Keratinocyte (primary cell): ENCODE data around the gene WARS2. TPM values are rescaled to one million over a fixed set of nuclear protein-coding genes. Genes with fewer than 3 reads are reported as not detected.

Experiments
- DNase-seq: peaks from one replicate; pipeline ENCODE4 v3.0.0-alpha.2; 2011; ENCODE audit warnings: low read depth, missing footprints, low spot score
- FAIRE-seq: peaks from 2 replicates; lab custom pipeline; 2011; peaks lifted over from hg19 to GRCh38; lab: Jason Lieb, UNC
- H2AFZ ChIP-seq: 2 replicates; pipeline ENCODE4 v1.6.0; 2012; ENCODE audit warnings: low read length, control low read depth, inconsistent platforms; ENCODE audit not compliant: control insufficient read depth
- H3K27ac ChIP-seq: 2 replicates; pipeline ENCODE4 v1.5.1; 2011; ENCODE audit warnings: low read length; ENCODE audit not compliant: control insufficient read depth, insufficient read depth
- H3K27me3 ChIP-seq: 3 replicates; pipeline ENCODE4 v1.6.0; 2011; ENCODE audit warnings: low read length; ENCODE audit not compliant: control insufficient read depth, insufficient read depth; ENCODE audit errors: extremely low read depth
- H3K36me3 ChIP-seq, 2 experiments: 2 replicates in 1 of 2; 3 replicates in 1 of 2; pipeline ENCODE4 v1.5.1; 2011; ENCODE audit warnings: low read length in 2 of 2, mild to moderate bottlenecking in 1 of 2; ENCODE audit not compliant: control insufficient read depth in 2 of 2, insufficient read depth in 2 of 2; ENCODE audit errors: extremely low read depth in 1 of 2
- H3K4me1 ChIP-seq: 3 replicates; pipeline ENCODE4 v1.5.1; 2011; ENCODE audit warnings: low read length; ENCODE audit not compliant: control insufficient read depth, insufficient read depth; ENCODE audit errors: extremely low read depth
- H3K4me2 ChIP-seq: 3 replicates; pipeline ENCODE4 v1.6.0; 2011; ENCODE audit warnings: low read depth, low read length; ENCODE audit not compliant: control insufficient read depth, insufficient read depth; ENCODE audit errors: extremely low read depth
- H3K4me3 ChIP-seq, 3 experiments: fragments of 200-600 bp in 1 of 3; sonication (generic) in 1 of 3; 2 replicates in 2 of 3; 3 replicates in 1 of 3; pipeline ENCODE4 v1.5.1; 2011 to 2016; ENCODE audit warnings: low read length in 3 of 3, mild to moderate bottlenecking in 3 of 3, control low read depth in 2 of 3, inconsistent platforms in 1 of 3, low read depth in 1 of 3, mixed read lengths in 1 of 3, mixed run types in 1 of 3, moderate library complexity in 1 of 3; ENCODE audit not compliant: control insufficient read depth in 2 of 3, insufficient read depth in 2 of 3; ENCODE audit errors: extremely low read depth in 1 of 3
- H3K79me2 ChIP-seq: 2 replicates; pipeline ENCODE4 v1.6.0; 2012; ENCODE audit warnings: low read length; ENCODE audit not compliant: control insufficient read depth, insufficient read depth
- H3K9ac ChIP-seq: 3 replicates; pipeline ENCODE4 v1.6.0; 2011; ENCODE audit warnings: low read length; ENCODE audit not compliant: control insufficient read depth, insufficient read depth; ENCODE audit errors: extremely low read depth
- H3K9me1 ChIP-seq: 3 replicates; pipeline ENCODE4 v1.6.0; 2011; ENCODE audit warnings: low read length; ENCODE audit not compliant: control insufficient read depth, insufficient read depth; ENCODE audit errors: extremely low read depth
- H3K9me3 ChIP-seq: 2 replicates; pipeline ENCODE4 v1.5.1; 2012; ENCODE audit warnings: low read depth, low read length; ENCODE audit not compliant: control insufficient read depth
- H4K20me1 ChIP-seq: 3 replicates; pipeline ENCODE4 v1.6.0; 2011; ENCODE audit warnings: low read length; ENCODE audit not compliant: control insufficient read depth, insufficient read depth; ENCODE audit errors: extremely low read depth
- EZH2 ChIP-seq: IDR thresholded peaks from one replicate; pipeline ENCODE4 v1.6.1; 2012; ENCODE audit warnings: inconsistent platforms, mild to moderate bottlenecking, low read length, moderate library complexity
- dilution Hi-C: fragments of 300-500 bp; cut with MboI; formaldehyde crosslinking; loops from one replicate; pipeline ENCODE4 v1.7.0; 2020; ENCODE audit warnings: low sequenced_read_pairs; ENCODE audit not compliant: extremely low pct_ligation_motif_present
- polyA plus RNA-seq, 5 experiments: library from polyadenylated mRNA; depleted of rRNA in 3 of 5; stranded (reverse) in 3 of 5; stranded (forward) in 1 of 5; unstranded in 1 of 5; fragments of >200 nt; gene quantifications; 1 replicate in 1 of 5; 2 replicates in 3 of 5; 3 replicates in 1 of 5; pipeline versions ENCODE4 v1.2.1 to v1.2.3, GENCODE V29; 2011 to 2012; ENCODE audit warnings: missing spikeins in 2 of 5, low read depth in 1 of 5, low replicate concordance in 1 of 5
- TF ChIP-seq, protein P1 (sequence below), 3 experiments: IDR thresholded peaks in 1 of 3; conservative IDR thresholded peaks in 1 of 3; optimal IDR thresholded peaks in 1 of 3; 2 replicates in 2 of 3; 3 replicates in 1 of 3; pipeline versions ENCODE3 to v1.5.1; 2011; ENCODE audit warnings: low read length in 3 of 3, mild to moderate bottlenecking in 3 of 3, moderate library complexity in 2 of 3, control low read depth in 1 of 3, inconsistent platforms in 1 of 3; ENCODE audit not compliant: insufficient read depth in 2 of 3; ENCODE audit errors: extremely low read depth in 1 of 3

WARS2 gene
- polyA plus RNA-seq, 1 donor (not counting 4 experiments of a cell fraction or from before 2014, with no cell fraction given) = 10.3 TPM

DNA sequence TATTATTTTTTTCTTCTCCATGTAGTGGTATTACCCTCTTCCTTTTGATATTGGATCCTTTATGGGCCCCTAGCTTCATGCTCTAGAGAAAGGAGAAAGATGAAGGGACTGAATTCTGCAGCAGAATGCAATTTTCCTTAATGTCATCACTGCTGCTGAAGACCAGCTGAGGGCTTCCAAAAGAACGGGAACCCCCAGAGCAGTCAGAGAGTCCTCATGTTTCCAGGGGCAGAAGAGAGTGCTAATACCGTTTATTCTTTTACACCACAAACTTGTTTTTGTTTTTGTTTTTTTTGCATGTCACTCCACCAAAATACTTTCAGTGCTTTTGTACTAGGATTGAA lies 131.2 kb downstream of the WARS2 start:
- no peak overlapping the region for H3K9ac ChIP-seq
- FAIRE-seq (no peak), DNase-seq (no peak)
- peaks cover 2% of the 10 kb centered on the region for H3K9me3 ChIP-seq
- dilution Hi-C loops = no loop called here
- H3K79me2 ChIP-seq = no peaks in the 10 kb centered on the region
- no peak for TF ChIP-seq EZH2
- TF ChIP-seq, protein P1, sequence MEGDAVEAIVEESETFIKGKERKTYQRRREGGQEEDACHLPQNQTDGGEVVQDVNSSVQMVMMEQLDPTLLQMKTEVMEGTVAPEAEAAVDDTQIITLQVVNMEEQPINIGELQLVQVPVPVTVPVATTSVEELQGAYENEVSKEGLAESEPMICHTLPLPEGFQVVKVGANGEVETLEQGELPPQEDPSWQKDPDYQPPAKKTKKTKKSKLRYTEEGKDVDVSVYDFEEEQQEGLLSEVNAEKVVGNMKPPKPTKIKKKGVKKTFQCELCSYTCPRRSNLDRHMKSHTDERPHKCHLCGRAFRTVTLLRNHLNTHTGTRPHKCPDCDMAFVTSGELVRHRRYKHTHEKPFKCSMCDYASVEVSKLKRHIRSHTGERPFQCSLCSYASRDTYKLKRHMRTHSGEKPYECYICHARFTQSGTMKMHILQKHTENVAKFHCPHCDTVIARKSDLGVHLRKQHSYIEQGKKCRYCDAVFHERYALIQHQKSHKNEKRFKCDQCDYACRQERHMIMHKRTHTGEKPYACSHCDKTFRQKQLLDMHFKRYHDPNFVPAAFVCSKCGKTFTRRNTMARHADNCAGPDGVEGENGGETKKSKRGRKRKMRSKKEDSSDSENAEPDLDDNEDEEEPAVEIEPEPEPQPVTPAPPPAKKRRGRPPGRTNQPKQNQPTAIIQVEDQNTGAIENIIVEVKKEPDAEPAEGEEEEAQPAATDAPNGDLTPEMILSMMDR (optimal IDR thresholded peaks at IDR 0.05 in 1 of 3, IDR thresholded peaks at IDR 0.05 in 1 of 3, conservative IDR thresholded peaks at IDR 0.05 in 1 of 3; ENCODE audit: extremely low read depth in 1 of 3, insufficient read depth in 2 of 3, low read length in 3 of 3) = no peak
- no peaks in the 10 kb centered on the region for H4K20me1 ChIP-seq
- no peak overlapping the region for H3K4me2 ChIP-seq
- H2AFZ ChIP-seq = no peak overlapping the region
- H3K36me3 ChIP-seq = no peaks in the 10 kb centered on the region
- H3K9me1 ChIP-seq = no peaks in the 10 kb centered on the region
- no peak overlapping the region for H3K27ac ChIP-seq
- H3K4me1 ChIP-seq = peaks cover 18% of the 10 kb centered on the region
- peaks cover 42% of the 10 kb centered on the region for H3K27me3 ChIP-seq
- no peak overlapping the region for H3K4me3 ChIP-seq

DNA sequence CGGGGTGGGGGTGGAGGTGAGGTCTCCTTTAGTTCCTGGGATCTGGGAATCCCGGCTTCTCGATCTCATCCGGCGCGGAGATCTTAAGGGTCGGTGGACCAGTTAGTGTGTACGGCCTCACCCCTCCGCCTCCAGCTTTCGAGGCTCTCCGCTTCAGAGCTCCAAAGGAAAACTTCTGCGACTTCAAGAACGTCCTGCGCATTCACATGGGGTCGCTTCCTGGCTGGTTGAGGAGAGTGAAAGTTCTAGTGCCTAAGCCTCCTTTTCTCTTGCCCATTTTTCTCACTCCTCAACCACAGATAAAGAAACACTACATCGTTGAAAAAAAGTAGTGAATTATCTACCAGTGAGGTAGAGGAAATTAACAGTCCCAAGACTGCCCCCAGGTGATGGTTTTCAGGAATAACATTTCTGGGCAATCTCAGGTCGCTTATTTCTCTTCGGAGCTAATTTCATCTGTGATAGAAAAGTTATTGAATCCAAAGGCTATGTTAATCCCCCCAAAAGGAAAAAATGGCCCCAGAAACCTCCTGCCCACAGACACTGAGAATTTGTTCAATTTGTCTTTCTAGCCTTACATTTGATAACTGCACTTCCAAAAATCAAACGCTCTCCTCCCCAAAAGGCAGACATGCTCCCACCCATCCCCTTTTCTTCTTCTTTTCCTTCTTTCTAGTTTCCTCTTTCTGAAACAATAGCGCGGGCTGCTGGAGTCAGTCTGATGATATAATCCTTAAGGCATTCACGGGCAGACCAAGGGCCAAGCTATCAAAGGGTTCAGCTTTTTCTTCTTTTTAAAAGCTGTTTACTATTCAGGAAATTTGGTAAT lies 131.8 kb downstream of the WARS2 start:
- H3K27ac ChIP-seq = no peak overlapping the region
- H3K27me3 ChIP-seq = peaks cover 47% of the 10 kb centered on the region
- H3K4me3 ChIP-seq = peak overlapping the region in 1 of 3 experiments; percentile 18
- no peaks in the 10 kb centered on the region for H3K36me3 ChIP-seq
- DNase-seq (no peak), FAIRE-seq (no peak)
- peak overlapping the region; percentile 72 for H3K4me2 ChIP-seq
- TF ChIP-seq EZH2 = no peak
- TF ChIP-seq, protein P1 (optimal IDR thresholded peaks at IDR 0.05 in 1 of 3, IDR thresholded peaks at IDR 0.05 in 1 of 3, conservative IDR thresholded peaks at IDR 0.05 in 1 of 3; ENCODE audit: extremely low read depth in 1 of 3, insufficient read depth in 2 of 3, low read length in 3 of 3) = peak; percentile 40 to 64 (median 43)
- no peak overlapping the region for H2AFZ ChIP-seq
- H3K9me1 ChIP-seq = no peaks in the 10 kb centered on the region
- H4K20me1 ChIP-seq = no peaks in the 10 kb centered on the region
- dilution Hi-C loops = no loop called here
- peaks cover 18% of the 10 kb centered on the region for H3K4me1 ChIP-seq
- H3K79me2 ChIP-seq = no peaks in the 10 kb centered on the region
- H3K9me3 ChIP-seq = peaks cover 2% of the 10 kb centered on the region
- H3K9ac ChIP-seq = no peak overlapping the region
